Cardiac fibroblast (primary cell): ENCODE results near the gene MED13L.

Experiments used
- DNase-seq, 2 donors: peaks; one replicate each; pipeline versions ENCODE4 v3.0.0 to v3.0.0-alpha.2; 2010; ENCODE audit warnings: low read depth in 2 of 2
- H3K4me3 ChIP-seq, 2 donors: replicated peaks in 1 of 2; 1 replicate in 1 of 2; 2 replicates in 1 of 2; pipeline ENCODE4 v1.5.1; 2011; ENCODE audit warnings: low read depth in 2 of 2, low read length in 2 of 2, mild to moderate bottlenecking in 2 of 2, moderate library complexity in 1 of 2
- CTCF ChIP-seq: IDR thresholded peaks from one replicate; pipeline ENCODE4 v1.5.1; 2011; ENCODE audit warnings: low read depth, mild to moderate bottlenecking, low read length, inconsistent platforms

The MED13L gene

GRCh38 chr12:115926037-115926670, 351.3 kb downstream of the MED13L start:
- TF ChIP-seq CTCF, result no peak
- no peak for DNase-seq
- no peak overlapping the region for H3K4me3 ChIP-seq

GRCh38 chr12:115923851-115924250, 353.6 kb downstream of the MED13L start:
- H3K4me3 ChIP-seq, result no peak overlapping the region
- no peak for DNase-seq
- TF ChIP-seq CTCF, result no peak

- peak; percentile 39 for TF ChIP-seq CTCF
- no peak overlapping the region for H3K4me3 ChIP-seq
- DNase-seq, result peak; percentile 12 to 27
Measured at GRCh38 chr12:115922952-115923564, 354.4 kb downstream of the MED13L start.

- DNase-seq, result peak in 1 of 2 donors; percentile 36
- no peak for TF ChIP-seq CTCF
- no peak overlapping the region for H3K4me3 ChIP-seq
Measured at GRCh38 chr12:115920395-115921183, 356.9 kb downstream of the MED13L start.

- DNase-seq, result no peak
- TF ChIP-seq CTCF, result no peak
- H3K4me3 ChIP-seq, result no peak overlapping the region
Measured at GRCh38 chr12:115918763-115919162, 358.7 kb downstream of the MED13L start.

- TF ChIP-seq CTCF, result peak; percentile 75
Measured at GRCh38 chr12:115916910-115917668, 360.4 kb downstream of the MED13L start.

More at GRCh38 chr12:115916910-115917668, 360.4 kb downstream of the MED13L start:
- peak; percentile 13 to 27 for DNase-seq
- no peak overlapping the region for H3K4me3 ChIP-seq
